ENCODE results near the gene ALDOA.

ALDOA gene

GRCh38 chr16:30046178-30046577, 19.4 kb upstream of the ALDOA start:
- DNase-seq: no peak

- DNase-seq: no peak
Observed at GRCh38 chr16:30046588-30046987, 19.0 kb upstream of the ALDOA start.

GRCh38 chr16:30049871-30050270, 15.7 kb upstream of the ALDOA start:
- DNase-seq: no peak

- DNase-seq: no peak
Observed at GRCh38 chr16:30051518-30051917, 14.0 kb upstream of the ALDOA start.

DNA sequence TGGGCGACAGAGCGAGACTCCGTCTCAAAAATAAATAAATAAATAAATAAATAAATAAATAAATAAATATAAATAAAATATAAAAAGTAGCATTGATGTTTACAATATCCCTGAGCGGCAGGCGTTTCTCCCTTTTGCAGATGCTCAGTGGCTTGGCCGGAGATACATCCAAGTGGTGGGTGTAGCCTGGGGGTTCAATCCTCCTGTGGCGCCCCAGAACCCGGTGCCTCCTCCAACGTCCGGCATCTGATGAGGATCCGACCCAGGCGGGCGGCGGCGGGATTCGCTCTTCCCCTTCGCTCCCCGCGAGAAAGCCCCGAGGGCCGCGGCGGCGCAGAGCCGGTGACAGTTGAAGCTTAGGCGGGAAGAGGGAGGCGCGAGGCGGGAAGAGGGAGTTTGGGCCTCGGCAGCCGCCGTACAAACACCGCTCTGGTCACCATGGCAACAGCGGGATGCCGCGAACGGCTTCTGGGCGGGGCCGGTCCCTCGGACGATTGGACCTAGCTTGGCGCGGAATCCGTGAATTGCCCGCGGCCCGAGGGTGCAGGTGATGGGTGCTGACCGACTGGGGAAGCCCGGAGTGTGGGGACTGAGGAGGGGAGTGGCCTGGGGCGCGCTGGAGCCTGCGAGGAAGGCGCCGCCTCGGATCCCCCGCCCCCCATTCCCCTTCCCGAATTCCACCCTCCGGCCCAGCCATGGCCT, 12.7 kb upstream of the ALDOA start:
- DNase-seq: peak; percentile 91

DNA sequence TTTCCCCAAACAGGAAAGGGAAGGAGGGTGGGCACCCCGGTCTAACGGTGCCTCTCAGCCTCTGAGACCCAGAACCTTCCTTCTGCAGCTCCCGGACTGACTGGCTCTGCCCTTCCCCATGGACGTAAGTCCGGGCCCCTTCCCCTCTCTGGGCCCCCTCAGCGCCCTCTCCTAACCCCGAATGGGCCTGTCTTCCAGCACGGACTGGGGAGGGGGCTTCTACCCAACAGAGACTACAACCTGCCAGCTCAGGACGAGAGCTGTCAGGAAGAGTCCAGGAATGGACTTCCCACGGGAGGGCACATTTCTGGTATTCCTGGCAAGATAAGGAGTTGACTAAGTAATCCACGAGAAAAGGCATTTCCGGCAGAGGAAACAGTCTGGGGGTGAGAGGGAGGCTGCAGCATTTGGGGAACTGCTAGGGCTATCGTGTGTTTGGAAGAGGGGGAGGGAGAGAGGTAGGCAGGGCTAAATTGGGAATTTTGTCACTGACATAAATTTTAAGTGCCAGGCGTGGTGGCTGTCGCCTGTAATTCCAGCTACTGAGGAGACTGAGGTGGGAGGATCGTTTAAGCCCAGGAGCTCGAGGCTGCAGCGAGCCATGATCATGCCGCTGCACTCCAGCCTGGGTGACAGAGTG, 12.1 kb upstream of the ALDOA start:
- DNase-seq: no peak

GRCh38 chr16:30054451-30054850, 11.1 kb upstream of the ALDOA start:
- no peak for DNase-seq

DNA sequence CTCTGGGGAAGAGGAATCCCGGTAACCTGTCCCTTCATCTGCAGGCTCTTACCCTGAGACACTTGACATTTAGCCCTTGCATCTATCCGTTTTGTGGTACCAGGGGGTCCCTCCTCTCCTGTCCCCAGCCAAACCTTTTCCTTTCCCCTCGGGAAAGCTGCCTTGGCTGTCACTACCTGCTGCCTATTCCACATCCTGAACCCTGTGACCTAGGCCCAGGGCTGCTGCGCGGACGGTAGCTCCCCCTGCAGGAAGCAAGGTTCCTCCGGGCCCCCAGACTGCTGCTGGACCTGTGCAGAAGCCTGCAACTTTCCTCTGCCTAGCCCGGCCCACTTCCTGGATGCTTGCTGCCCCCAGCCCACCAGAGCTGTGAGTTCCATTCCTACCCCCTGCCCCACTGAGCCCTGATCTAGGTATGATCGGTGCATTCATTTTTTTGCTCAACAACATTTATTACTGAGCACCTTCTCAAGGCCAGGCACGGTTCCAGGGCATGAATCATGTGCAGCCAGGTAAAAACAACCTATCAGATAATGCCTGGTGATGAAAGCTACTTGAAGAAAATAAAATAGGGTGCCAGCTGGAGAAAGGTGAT, 10.5 kb upstream of the ALDOA start:
- DNase-seq: peak; percentile 61

DNA sequence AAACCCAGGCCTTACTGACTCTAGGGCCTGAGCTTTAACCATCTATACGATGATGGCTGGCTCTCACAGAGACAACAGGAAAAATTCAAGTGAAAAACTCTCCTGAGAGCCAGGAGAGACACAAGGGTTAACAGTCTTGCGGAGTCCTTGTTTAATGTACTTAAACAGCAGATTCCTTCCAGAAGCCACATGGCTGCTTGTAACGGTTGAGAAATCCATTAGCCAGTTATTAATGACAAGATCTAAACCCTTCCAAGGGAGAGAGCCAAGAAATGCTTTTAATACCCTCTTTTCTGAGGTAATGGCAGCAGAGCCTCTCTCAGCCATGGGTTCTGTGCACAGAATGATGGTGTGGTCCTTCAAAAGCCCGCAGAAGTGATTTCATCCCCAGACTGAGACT, 5.2 kb upstream of the ALDOA start:
- DNase-seq: no peak

GRCh38 chr16:30060836-30061554, 4.6 kb upstream of the ALDOA start:
- no peak for DNase-seq

DNA sequence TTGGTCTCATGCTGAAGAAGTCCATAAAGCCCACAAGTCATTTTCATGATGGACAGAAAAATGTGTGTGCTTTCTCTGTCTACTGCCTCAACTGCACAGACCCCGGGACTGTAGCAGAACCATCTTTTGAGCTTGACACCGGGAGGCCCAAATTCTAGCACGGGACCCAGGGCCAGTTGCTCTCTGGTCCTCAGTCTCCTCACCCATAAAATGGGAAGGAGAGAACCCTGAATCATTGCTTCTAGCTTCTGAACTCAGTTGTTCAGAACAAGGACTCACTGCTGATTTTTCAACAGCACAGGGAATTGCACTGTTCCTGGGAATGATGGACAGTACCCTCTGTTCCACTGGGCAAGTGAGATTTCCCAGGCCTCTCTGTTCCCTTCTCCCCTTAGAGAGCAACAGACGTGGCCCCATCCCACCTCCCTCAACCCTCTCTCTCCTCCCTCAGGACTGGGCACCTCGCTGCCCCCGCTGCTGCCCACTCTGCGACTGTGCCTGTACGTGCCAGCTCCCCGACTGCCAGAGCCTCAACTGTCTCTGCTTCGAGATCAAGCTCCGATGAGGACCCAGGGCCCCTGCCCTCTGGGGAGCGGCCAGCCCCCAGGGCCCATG, 2.2 kb upstream of the ALDOA start:
- no peak for DNase-seq

GRCh38 chr16:30063893-30064728, 1.4 kb upstream of the ALDOA start:
- DNase-seq: peak; percentile 81

DNA sequence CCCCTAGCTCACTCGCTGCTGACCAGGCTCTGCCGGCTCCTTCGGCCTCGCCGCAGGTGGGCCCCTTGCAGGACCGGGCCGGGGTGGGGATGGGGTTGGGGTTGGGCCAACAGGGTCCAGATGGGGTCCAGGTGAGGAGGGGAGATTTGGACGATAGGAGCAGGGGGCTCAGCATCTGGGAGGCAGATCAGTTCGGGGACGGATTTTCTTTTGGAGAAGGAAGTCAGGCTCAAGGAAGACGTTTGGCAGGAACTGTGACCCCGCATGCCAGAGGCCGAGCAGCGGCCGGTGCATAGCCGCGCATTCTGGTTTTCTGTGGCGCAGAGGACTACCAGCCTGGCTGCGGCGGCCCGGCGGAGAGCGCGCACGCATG, 845 bp upstream of the ALDOA start:
- DNase-seq: no peak

- no peak for DNase-seq
Observed at GRCh38 chr16:30065943-30066760, 592 bp downstream of the ALDOA start.

DNA sequence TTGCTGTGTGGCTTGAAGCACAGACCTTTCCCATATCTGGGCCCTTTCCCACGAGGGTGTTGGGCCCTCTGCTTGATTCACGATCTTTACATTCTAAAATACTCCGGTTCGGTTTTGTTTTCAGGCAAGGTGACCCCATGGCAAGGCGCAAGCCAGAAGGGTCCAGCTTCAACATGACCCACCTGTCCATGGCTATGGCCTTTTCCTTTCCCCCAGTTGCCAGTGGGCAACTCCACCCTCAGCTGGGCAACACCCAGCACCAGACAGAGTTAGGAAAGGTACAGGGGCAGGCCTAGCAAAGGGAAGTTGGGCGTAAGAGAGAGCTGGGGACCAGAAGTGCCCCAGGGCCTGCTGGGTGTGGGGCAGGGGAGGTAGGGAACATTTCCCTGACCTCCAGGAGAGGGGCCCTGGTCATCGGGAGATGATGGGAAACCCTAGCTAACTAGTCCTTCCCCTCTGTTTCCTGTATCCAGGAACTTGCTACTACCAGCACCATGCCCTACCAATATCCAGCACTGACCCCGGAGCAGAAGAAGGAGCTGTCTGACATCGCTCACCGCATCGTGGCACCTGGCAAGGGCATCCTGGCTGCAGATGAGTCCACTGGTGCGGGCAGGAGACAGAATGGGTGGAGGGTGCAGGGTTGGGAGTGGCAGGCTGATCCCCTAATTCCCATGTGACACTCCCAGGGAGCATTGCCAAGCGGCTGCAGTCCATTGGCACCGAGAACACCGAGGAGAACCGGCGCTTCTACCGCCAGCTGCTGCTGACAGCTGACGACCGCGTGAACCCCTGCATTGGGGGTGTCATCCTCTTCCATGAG, 1.4 kb downstream of the ALDOA start:
- no peak for DNase-seq

DNA sequence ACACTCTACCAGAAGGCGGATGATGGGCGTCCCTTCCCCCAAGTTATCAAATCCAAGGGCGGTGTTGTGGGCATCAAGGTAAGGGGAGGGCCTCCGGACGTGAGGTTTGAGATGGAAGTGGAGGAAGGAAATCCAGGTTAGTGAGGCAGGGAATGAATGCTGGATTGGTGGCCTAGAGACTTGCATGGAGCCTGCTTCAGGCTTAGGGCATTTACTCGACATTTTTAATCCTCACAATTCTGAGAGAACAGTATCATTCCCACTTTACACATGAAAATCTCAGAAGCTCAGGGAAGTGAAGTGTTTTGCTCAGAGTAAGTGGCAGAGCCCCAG, 2.0 kb downstream of the ALDOA start:
- no peak for DNase-seq

DNA sequence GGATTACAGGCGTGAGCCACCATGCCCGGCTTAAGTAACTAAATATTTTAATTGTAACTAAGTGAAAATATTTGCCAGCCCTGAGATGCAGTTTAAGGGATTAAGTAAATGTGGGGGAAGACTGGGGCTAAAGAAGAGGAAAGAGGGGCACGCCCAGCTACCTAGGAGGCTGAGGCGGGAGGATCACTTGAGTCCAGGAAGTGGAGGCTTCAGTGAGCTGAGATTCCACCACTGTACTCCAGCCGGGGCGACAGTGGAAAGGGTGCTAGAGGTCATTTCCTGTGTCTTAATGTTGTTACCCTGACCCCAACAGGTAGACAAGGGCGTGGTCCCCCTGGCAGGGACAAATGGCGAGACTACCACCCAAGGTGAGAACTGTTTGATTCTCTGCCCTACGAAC, 2.8 kb downstream of the ALDOA start:
- no peak for DNase-seq

DNA sequence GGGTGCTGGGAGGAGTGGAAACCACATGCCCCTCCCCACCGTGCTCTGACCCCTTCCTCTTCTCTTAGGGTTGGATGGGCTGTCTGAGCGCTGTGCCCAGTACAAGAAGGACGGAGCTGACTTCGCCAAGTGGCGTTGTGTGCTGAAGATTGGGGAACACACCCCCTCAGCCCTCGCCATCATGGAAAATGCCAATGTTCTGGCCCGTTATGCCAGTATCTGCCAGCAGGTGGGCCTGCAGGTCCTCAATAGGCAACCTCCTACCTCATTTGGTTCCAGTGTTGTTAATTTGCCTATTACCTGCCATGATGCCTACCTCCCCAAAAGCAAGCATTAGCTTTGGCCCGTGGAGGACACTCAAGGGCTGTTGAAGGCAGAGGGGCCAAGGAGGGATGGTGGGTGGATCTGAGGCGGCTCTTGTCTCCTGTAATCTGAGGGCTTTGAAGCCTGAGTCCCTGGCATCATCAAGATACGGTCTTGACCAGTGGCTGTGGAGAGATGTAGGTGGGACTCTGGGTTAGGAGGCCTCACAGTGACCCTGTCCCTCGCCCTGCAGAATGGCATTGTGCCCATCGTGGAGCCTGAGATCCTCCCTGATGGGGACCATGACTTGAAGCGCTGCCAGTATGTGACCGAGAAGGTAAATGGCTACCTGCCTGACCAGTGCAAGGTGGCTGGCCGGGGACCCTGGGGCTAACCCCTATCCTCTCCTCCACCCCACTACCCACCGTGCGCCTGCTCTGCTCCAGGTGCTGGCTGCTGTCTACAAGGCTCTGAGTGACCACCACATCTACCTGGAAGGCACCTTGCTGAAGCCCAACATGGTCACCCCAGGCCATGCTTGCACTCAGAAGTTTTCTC, 3.4 kb downstream of the ALDOA start:
- peak; percentile 70 for DNase-seq

DNA sequence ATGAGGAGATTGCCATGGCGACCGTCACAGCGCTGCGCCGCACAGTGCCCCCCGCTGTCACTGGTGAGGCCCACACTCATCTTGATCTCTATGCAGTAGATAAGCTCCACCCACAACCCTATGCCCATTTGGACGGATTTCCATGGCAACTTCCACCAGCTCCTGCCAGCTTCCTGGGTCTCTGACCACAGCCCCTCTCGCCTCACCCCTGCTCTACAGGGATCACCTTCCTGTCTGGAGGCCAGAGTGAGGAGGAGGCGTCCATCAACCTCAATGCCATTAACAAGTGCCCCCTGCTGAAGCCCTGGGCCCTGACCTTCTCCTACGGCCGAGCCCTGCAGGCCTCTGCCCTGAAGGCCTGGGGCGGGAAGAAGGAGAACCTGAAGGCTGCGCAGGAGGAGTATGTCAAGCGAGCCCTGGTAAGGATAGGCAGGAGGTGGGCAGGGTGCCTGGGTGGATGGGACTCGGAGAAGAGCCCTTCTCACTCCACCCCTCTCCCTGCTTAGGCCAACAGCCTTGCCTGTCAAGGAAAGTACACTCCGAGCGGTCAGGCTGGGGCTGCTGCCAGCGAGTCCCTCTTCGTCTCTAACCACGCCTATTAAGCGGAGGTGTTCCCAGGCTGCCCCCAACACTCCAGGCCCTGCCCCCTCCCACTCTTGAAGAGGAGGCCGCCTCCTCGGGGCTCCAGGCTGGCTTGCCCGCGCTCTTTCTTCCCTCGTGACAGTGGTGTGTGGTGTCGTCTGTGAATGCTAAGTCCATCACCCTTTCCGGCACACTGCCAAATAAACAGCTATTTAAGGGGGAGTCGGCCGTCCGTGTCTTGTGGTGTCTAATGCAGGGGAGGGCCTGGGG, 4.3 kb downstream of the ALDOA start:
- DNase-seq: no peak
